ENCODE measurements around the gene RELN.

Gene RELN

GRCh38 chr7:103989200-103989784 lies at the start of gene RELN:
Gene RELN (minus strand): TSS chr7:103989658. CDS start chr7:103989356, 302 bp downstream.
- no peak for TF ChIP-seq CTCF (IDR thresholded peaks at IDR 0.05)

- TF ChIP-seq CTCF (IDR thresholded peaks at IDR 0.05): no peak
Measured at GRCh38 chr7:104038136-104038535, 48.7 kb upstream of the RELN start.

- no peak for TF ChIP-seq CTCF (IDR thresholded peaks at IDR 0.05)
Measured at GRCh38 chr7:104035351-104035750, 45.9 kb upstream of the RELN start.

- TF ChIP-seq CTCF (IDR thresholded peaks at IDR 0.05): no peak
Measured at GRCh38 chr7:104034679-104035078, 45.2 kb upstream of the RELN start.

GRCh38 chr7:104033837-104034236 lies 44.4 kb upstream of the RELN start:
- no peak for TF ChIP-seq CTCF (IDR thresholded peaks at IDR 0.05)

GRCh38 chr7:104032486-104032885 lies 43.0 kb upstream of the RELN start:
- TF ChIP-seq CTCF (IDR thresholded peaks at IDR 0.05): no peak

- TF ChIP-seq CTCF (IDR thresholded peaks at IDR 0.05): no peak
Measured at GRCh38 chr7:104029765-104030164, 40.3 kb upstream of the RELN start.

GRCh38 chr7:104024632-104025031 lies 35.2 kb upstream of the RELN start:
- no peak for TF ChIP-seq CTCF (IDR thresholded peaks at IDR 0.05)
